ENCODE measurements around the gene CADM1. TPM values are rescaled to one million over a fixed set of nuclear protein-coding genes. Genes with fewer than 3 reads are reported as not detected.
A peak's percentile ranks its signal among the peaks of the same experiment; 100 is the strongest.

The CADM1 gene
- total and polyA plus RNA-seq, 8 donors: 6.3 to 38.8 (median 24.5) TPM

DNA sequence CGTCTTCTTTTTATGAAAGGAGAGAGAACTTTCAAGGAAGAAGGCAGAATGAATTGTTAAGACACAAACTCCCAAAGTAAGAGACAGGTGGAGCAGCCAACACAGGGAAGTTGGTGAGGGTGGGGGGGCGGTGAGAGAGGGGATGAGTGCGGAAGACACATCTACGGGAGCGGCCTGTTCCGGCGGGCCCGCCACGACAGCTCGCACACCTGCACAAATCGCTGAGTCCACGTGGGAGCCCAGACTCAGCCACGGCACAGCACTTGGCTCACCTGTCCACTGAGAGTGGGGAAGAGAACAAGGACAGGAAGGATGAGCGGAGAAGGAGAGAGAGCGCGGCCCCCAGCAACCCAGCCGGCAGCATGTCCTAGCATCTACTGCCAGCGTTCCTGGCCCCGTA, 331.1 kb downstream of the CADM1 start:
- Histone ChIP-seq H3K36me3 (no peaks in the 10 kb centered on the region), H3K4me3 (no peak overlapping the region), H3K27me3 (no peaks in the 10 kb centered on the region), H3K27ac (no peak overlapping the region), H3K4me1 (no peaks in the 10 kb centered on the region), H3K9me3 (no peaks in the 10 kb centered on the region)
- 81 to 83% methylated on average over 19 of the region's 19 CpGs for WGBS, 2 donors
- ATAC-seq (no peak), DNase-seq (no peak), FAIRE-seq (no peak)
- TF ChIP-seq, protein P1, sequence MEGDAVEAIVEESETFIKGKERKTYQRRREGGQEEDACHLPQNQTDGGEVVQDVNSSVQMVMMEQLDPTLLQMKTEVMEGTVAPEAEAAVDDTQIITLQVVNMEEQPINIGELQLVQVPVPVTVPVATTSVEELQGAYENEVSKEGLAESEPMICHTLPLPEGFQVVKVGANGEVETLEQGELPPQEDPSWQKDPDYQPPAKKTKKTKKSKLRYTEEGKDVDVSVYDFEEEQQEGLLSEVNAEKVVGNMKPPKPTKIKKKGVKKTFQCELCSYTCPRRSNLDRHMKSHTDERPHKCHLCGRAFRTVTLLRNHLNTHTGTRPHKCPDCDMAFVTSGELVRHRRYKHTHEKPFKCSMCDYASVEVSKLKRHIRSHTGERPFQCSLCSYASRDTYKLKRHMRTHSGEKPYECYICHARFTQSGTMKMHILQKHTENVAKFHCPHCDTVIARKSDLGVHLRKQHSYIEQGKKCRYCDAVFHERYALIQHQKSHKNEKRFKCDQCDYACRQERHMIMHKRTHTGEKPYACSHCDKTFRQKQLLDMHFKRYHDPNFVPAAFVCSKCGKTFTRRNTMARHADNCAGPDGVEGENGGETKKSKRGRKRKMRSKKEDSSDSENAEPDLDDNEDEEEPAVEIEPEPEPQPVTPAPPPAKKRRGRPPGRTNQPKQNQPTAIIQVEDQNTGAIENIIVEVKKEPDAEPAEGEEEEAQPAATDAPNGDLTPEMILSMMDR (IDR thresholded peaks at IDR 0.05): no peak
- intact Hi-C loops (cut with DNase I): no loop called here

DNA sequence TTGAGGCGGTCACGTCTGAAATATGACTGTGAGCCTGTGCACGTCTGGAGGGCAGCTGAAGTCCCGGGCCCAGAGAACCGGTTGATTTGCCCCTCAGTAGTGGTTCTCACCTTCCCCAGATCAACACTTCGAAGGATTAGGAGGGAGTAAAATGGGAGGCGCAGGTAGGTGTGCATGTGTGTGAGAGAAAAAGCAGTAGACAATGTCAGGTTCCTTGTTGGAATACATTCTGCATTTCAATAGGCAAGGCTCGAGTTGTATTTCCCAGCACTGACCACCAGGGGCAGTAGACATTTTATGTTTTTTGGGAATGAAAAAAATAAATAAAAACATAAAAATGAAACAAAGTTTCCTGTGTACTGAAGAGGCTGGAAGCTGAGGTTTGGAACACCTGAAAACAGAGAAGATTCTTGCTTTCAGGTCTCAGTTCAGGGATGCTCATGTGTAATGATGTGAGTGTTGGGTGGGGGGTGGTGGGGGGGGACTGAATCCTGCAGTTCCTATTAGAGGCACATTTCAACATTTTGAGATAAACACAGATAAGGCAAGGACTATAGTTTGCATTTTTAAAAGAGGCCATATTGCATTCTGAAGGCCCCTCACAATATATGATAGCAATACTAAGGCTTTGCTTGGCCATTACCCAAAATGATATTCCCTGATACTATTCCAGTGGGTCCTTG, 333.9 kb downstream of the CADM1 start:
- Histone ChIP-seq H3K4me3 (no peak overlapping the region), H3K27me3 (no peaks in the 10 kb centered on the region), H3K9me3 (no peaks in the 10 kb centered on the region), H3K27ac (no peak overlapping the region), H3K4me1 (no peaks in the 10 kb centered on the region), H3K36me3 (no peaks in the 10 kb centered on the region)
- TF ChIP-seq, protein P1 (IDR thresholded peaks at IDR 0.05): peak; percentile 52 to 77 (median 62)
- ATAC-seq: peak in 3 of 4 donors; percentile 30 to 48 (median 39)
- no peak for FAIRE-seq
- 45 to 46% methylated on average over 8 of the region's 8 CpGs for WGBS, 2 donors
- intact Hi-C loops (cut with DNase I): no loop called here
- DNase-seq: peak in 1 of 6 donors; percentile 29

DNA sequence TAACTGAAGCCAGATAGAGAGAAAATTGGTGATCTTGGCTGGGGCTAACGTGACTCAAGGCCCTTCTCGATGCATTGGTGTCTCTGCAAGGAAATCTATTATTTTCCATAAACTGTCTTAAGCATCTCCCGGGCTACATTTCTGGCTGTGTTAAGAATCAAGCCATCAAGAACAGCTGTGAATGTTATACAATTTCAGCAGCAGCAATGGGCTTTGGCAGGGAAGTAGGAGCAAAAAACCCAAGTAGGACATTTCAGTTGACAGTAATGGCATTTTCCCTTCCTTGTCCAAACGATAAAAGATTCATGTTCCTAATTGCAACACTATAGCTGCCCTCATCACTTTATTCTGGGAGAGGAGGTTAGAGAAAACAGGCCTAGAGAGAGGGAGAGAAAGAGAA, 335.0 kb downstream of the CADM1 start:
- Histone ChIP-seq H3K27ac (no peak overlapping the region), H3K4me3 (no peak overlapping the region), H3K4me1 (no peaks in the 10 kb centered on the region), H3K36me3 (no peaks in the 10 kb centered on the region), H3K27me3 (no peaks in the 10 kb centered on the region), H3K9me3 (no peaks in the 10 kb centered on the region)
- intact Hi-C loops (cut with DNase I): no loop called here
- DNase-seq (no peak), ATAC-seq (no peak), FAIRE-seq (no peak)
- TF ChIP-seq, protein P1 (IDR thresholded peaks at IDR 0.05): no peak
- 62 to 76% methylated on average over 4 of the region's 4 CpGs for WGBS, 2 donors

DNA sequence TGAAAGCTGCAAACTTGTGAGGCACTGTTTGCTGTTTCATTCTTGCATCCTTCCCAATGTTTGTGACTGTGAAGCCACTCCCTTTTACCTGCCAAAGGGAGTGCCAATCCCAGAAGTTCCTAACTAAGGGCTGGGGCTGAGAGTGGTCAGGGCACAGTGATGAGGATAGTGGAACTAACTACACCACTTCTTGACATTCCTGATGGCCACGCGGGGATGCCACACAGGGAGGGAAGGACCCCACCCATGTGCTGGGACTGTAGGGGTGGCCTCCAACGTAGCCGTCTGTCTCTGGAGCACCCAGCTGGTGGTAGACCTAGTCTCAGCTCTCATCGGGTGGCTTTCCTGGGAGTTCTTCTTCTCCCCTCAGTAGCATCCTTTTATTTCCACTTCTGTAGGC, 335.5 kb downstream of the CADM1 start:
- H3K9me3 ChIP-seq: no peaks in the 10 kb centered on the region
- intact Hi-C loops (cut with DNase I): no loop called here
- H3K4me1 ChIP-seq: no peaks in the 10 kb centered on the region
- FAIRE-seq (no peak), ATAC-seq (no peak), DNase-seq (no peak)
- TF ChIP-seq, protein P1 (IDR thresholded peaks at IDR 0.05): no peak
- WGBS, 2 donors: 62 to 64% methylated on average over 5 of the region's 5 CpGs
- H3K36me3 ChIP-seq: no peaks in the 10 kb centered on the region
- no peaks in the 10 kb centered on the region for H3K27me3 ChIP-seq
- H3K4me3 ChIP-seq: no peak overlapping the region
- H3K27ac ChIP-seq: no peak overlapping the region

DNA sequence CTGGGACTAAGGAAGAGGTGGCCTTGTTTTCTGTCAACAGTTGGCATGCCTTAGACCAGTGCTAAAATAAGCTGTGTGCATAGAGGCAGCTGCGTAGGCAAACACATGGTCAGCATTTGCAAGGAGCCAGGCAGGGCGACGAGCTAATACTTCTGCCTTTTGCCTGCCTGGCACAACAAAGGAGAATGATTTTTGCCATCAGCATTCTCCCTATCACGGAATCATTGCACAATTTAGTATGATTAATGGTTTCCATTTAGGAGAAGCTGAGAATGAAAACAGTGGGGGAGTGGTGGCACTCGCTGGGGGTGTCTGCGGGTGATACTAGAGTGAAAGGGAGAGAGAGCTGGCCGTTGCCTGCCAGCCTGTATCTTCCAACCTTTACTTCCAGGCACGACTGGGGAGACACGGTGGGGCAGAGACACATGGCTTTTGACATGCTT, 336.0 kb downstream of the CADM1 start:
- intact Hi-C loops (cut with DNase I): no loop called here
- H3K4me3 ChIP-seq: no peak overlapping the region
- no peaks in the 10 kb centered on the region for H3K36me3 ChIP-seq
- 18 to 23% methylated on average over 9 of the region's 9 CpGs for WGBS, 2 donors
- TF ChIP-seq, protein P1 (IDR thresholded peaks at IDR 0.05): no peak
- peak in 1 of 6 donors; percentile 11 for DNase-seq
- H3K9me3 ChIP-seq: no peaks in the 10 kb centered on the region
- H3K4me1 ChIP-seq: no peaks in the 10 kb centered on the region
- no peak for FAIRE-seq
- H3K27ac ChIP-seq: no peak overlapping the region
- H3K27me3 ChIP-seq: no peaks in the 10 kb centered on the region
- peak in 3 of 4 donors; percentile 71 to 85 (median 83) for ATAC-seq
